Ishikawa (cell line): Measurements from ENCODE around the gene MS4A12.

ENCODE experiments used
- CEBPB ChIP-seq: IDR thresholded peaks from 2 replicates; pipeline ENCODE4 v1.6.1; 2012
- EP300 ChIP-seq: IDR thresholded peaks from 2 replicates; pipeline ENCODE4 v1.6.1; 2012; ENCODE audit warnings: borderline replicate concordance
- NFIC ChIP-seq: IDR thresholded peaks from 2 replicates; pipeline ENCODE4 v1.6.1; 2012
- RAD21 ChIP-seq: IDR thresholded peaks from 2 replicates; pipeline ENCODE4 v1.6.1; 2012; ENCODE audit warnings: low read depth
- TAF1 ChIP-seq: IDR thresholded peaks from 2 replicates; pipeline ENCODE4 v1.6.1; 2012; ENCODE audit warnings: low read depth, mild to moderate bottlenecking
- TEAD4 ChIP-seq: IDR thresholded peaks from 2 replicates; pipeline ENCODE4 v1.6.1; 2012
- TF ChIP-seq, protein P1 (sequence below): IDR thresholded peaks from 2 replicates; pipeline ENCODE4 v1.6.1; 2012; ENCODE audit warnings: low read depth, mild to moderate bottlenecking

DNA sequence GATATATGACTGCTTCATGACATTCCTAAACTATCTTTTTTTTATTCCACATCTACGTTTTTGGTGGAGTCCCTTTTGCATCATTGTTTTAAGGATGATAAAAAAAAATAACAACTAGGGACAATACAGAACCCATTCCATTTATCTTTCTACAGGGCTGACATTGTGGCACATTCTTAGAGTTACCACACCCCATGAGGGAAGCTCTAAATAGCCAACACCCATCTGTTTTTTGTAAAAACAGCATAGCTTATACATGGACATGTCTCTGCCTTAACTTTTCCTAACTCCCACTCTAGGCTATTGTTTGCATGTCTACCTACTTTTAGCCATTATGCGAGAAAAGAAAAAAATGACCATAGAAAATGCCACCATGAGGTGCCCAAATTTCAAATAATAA is 23.7 kb upstream of the MS4A12 start:
- TF ChIP-seq TAF1: no peak
- TF ChIP-seq, protein P1, sequence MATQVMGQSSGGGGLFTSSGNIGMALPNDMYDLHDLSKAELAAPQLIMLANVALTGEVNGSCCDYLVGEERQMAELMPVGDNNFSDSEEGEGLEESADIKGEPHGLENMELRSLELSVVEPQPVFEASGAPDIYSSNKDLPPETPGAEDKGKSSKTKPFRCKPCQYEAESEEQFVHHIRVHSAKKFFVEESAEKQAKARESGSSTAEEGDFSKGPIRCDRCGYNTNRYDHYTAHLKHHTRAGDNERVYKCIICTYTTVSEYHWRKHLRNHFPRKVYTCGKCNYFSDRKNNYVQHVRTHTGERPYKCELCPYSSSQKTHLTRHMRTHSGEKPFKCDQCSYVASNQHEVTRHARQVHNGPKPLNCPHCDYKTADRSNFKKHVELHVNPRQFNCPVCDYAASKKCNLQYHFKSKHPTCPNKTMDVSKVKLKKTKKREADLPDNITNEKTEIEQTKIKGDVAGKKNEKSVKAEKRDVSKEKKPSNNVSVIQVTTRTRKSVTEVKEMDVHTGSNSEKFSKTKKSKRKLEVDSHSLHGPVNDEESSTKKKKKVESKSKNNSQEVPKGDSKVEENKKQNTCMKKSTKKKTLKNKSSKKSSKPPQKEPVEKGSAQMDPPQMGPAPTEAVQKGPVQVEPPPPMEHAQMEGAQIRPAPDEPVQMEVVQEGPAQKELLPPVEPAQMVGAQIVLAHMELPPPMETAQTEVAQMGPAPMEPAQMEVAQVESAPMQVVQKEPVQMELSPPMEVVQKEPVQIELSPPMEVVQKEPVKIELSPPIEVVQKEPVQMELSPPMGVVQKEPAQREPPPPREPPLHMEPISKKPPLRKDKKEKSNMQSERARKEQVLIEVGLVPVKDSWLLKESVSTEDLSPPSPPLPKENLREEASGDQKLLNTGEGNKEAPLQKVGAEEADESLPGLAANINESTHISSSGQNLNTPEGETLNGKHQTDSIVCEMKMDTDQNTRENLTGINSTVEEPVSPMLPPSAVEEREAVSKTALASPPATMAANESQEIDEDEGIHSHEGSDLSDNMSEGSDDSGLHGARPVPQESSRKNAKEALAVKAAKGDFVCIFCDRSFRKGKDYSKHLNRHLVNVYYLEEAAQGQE: no peak
- TF ChIP-seq NFIC: no peak
- no peak for TF ChIP-seq RAD21
- no peak for TF ChIP-seq TEAD4
- no peak for TF ChIP-seq EP300
- no peak for TF ChIP-seq CEBPB
